ENCODE results near the gene FEM1B. TPM values are rescaled to one million over a fixed set of nuclear protein-coding genes. Genes with fewer than 3 reads are reported as not detected.

Gene FEM1B
- polyA plus RNA-seq, 3 donors, result 21.5 to 26.4 (median 26.0) TPM

DNA sequence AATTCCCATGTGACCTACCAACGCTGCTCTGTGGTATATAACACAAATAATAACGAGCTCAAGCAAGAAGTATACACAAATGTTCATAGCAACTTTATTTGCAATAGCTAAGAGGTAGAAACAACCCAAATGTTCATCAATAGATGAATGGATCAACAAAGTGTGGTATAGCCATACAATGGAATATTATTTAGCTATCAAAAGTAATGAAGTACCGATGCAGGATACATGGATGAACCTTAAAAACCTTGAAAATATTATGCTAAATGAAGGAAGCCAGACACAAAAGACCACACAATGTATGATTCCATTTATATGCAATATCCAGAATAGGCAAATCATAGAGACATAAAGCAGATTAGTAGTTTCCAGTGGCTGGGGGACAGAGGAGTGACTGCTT is 15.6 kb upstream of the FEM1B start:
- peaks cover 1% of the 10 kb centered on the region for H3K4me1 Mint-ChIP-seq
- Histone ChIP-seq H4K20me1 (ENCODE audit: insufficient read depth, low read length) (no peaks in the 10 kb centered on the region), H3K9ac (ENCODE audit: insufficient read depth, low read length, poor library complexity, severe bottlenecking) (no peak overlapping the region), H3K79me2 (ENCODE audit: insufficient read depth, low read length) (no peaks in the 10 kb centered on the region), H3K36me3 (replicated peaks in 1 of 2; ENCODE audit: control insufficient read depth in 1 of 2, insufficient read depth in 2 of 2, low read length in 2 of 2) (no peaks in the 10 kb centered on the region), H2AFZ (ENCODE audit: insufficient read depth, low read depth, low read length, poor library complexity, severe bottlenecking) (no peak overlapping the region), H3K4me2 (replicated peaks; ENCODE audit: extremely low read depth, low read length, poor library complexity, severe bottlenecking) (no peak overlapping the region), H3K27ac (ENCODE audit: low read depth in 1 of 2, low read length in 2 of 2) (no peak overlapping the region), H3K4me3 (replicated peaks in 1 of 3; ENCODE audit: low read depth in 2 of 3, low read length in 3 of 3) (no peak overlapping the region), H3K9me3 (replicated peaks in 1 of 2; ENCODE audit: control insufficient read depth in 1 of 2, insufficient read depth in 1 of 2, low read length in 2 of 2) (no peaks in the 10 kb centered on the region), H3K27me3 (ENCODE audit: control insufficient read depth in 2 of 2, insufficient read depth in 2 of 2, low read length in 2 of 2) (peaks cover 10 to 25% of the 10 kb centered on the region in 2 donors), H3K4me1 (ENCODE audit: control insufficient read depth in 1 of 2, insufficient read depth in 2 of 2, low read length in 2 of 2) (peaks cover 4 to 5% of the 10 kb centered on the region in 2 donors)
- H3K27me3 Mint-ChIP-seq (ENCODE audit: low read depth in 3 of 3), result peaks cover 4 to 18% (median 12%) of the 10 kb centered on the region in 3 donors
- no peaks in the 10 kb centered on the region for H3K36me3 Mint-ChIP-seq
- TF ChIP-seq, protein P1, sequence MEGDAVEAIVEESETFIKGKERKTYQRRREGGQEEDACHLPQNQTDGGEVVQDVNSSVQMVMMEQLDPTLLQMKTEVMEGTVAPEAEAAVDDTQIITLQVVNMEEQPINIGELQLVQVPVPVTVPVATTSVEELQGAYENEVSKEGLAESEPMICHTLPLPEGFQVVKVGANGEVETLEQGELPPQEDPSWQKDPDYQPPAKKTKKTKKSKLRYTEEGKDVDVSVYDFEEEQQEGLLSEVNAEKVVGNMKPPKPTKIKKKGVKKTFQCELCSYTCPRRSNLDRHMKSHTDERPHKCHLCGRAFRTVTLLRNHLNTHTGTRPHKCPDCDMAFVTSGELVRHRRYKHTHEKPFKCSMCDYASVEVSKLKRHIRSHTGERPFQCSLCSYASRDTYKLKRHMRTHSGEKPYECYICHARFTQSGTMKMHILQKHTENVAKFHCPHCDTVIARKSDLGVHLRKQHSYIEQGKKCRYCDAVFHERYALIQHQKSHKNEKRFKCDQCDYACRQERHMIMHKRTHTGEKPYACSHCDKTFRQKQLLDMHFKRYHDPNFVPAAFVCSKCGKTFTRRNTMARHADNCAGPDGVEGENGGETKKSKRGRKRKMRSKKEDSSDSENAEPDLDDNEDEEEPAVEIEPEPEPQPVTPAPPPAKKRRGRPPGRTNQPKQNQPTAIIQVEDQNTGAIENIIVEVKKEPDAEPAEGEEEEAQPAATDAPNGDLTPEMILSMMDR (IDR thresholded peaks at IDR 0.05), result no peak
- H3K27ac Mint-ChIP-seq, result no peak overlapping the region
- no CpG with 5 or more reads among the region's 3 CpGs for WGBS (ENCODE audit: insufficient coverage)
- intact Hi-C loops (cut with micrococcal nuclease), result no loop called here
- H3K9me3 Mint-ChIP-seq, result no peaks in the 10 kb centered on the region
- no peak for DNase-seq
- no peak overlapping the region for H3K4me3 Mint-ChIP-seq

DNA sequence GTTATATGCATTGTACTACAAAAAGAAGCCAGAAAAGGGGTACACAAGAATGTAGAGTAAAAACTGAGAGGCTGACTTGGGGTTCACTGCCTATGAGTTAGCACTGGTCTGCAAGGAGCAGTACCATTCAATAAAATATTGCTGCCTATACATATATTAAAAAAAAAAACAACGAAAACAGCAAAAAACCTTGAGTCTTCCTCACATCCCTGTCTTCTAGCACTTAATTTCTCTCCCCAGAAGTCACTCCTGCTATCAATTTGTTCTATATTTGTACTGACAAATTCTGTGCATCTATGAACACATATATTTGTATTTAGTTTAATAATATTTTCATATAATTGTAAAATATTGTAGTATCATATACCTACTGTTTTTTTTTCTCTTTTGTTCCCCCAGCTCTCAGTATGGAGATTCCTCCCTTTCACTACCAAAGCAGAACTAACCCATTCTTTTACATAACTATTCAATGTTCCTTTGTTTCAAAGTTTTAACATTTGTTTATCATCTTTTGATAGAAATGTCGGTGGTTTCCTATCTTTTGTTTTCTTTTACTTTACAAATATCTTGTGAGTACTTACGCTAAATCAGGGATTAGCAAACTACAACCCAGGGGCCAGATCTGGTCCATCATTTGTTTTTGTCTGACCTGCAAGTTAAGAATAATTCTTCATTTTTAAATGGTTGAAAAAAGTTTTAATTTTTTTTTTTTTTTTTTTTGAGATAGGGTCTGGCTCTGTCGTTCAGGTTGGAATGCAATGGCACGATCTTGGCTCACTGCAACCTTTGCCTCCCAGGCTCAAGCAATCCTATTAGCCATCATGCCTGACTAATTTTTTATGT is 14.8 kb upstream of the FEM1B start:
- Histone ChIP-seq H3K4me1 (ENCODE audit: control insufficient read depth in 1 of 2, insufficient read depth in 2 of 2, low read length in 2 of 2) (no peaks in the 10 kb centered on the region), H3K4me3 (replicated peaks in 1 of 3; ENCODE audit: low read depth in 2 of 3, low read length in 3 of 3) (no peak overlapping the region), H3K27me3 (ENCODE audit: control insufficient read depth in 2 of 2, insufficient read depth in 2 of 2, low read length in 2 of 2) (peaks cover 10 to 28% of the 10 kb centered on the region in 2 donors), H3K4me2 (replicated peaks; ENCODE audit: extremely low read depth, low read length, poor library complexity, severe bottlenecking) (no peak overlapping the region), H2AFZ (ENCODE audit: insufficient read depth, low read depth, low read length, poor library complexity, severe bottlenecking) (no peak overlapping the region), H3K9ac (ENCODE audit: insufficient read depth, low read length, poor library complexity, severe bottlenecking) (no peak overlapping the region), H3K27ac (ENCODE audit: low read depth in 1 of 2, low read length in 2 of 2) (no peak overlapping the region), H4K20me1 (ENCODE audit: insufficient read depth, low read length) (no peaks in the 10 kb centered on the region), H3K9me3 (replicated peaks in 1 of 2; ENCODE audit: control insufficient read depth in 1 of 2, insufficient read depth in 1 of 2, low read length in 2 of 2) (no peaks in the 10 kb centered on the region), H3K79me2 (ENCODE audit: insufficient read depth, low read length) (no peaks in the 10 kb centered on the region), H3K36me3 (replicated peaks in 1 of 2; ENCODE audit: control insufficient read depth in 1 of 2, insufficient read depth in 2 of 2, low read length in 2 of 2) (no peaks in the 10 kb centered on the region)
- H3K27ac Mint-ChIP-seq, result no peak overlapping the region
- H3K36me3 Mint-ChIP-seq, result no peaks in the 10 kb centered on the region
- no peaks in the 10 kb centered on the region for H3K4me1 Mint-ChIP-seq
- H3K27me3 Mint-ChIP-seq (ENCODE audit: low read depth in 3 of 3), result peaks cover 4 to 19% (median 16%) of the 10 kb centered on the region in 3 donors
- H3K9me3 Mint-ChIP-seq, result no peaks in the 10 kb centered on the region
- no peak overlapping the region for H3K4me3 Mint-ChIP-seq
- intact Hi-C loops (cut with micrococcal nuclease), result no loop called here
- WGBS (ENCODE audit: insufficient coverage), result no CpG with 5 or more reads among the region's 5 CpGs
- no peak for DNase-seq
- TF ChIP-seq, protein P1 (IDR thresholded peaks at IDR 0.05), result no peak
